ENCODE results near the gene ALLC.
A peak's percentile ranks its signal among the peaks of the same experiment; 100 is the strongest.
"Not testable (repeated sequence)": the region's sequence is repeated elsewhere in the genome, so short reads cannot be mapped to it uniquely, and the experiment has no call there.

The ALLC gene

GRCh38 chr2:3626812-3627499 is 31.0 kb upstream of the ALLC start:
- DNase-seq = no peak

- no peak for DNase-seq
Measured at GRCh38 chr2:3627500-3628100, 30.4 kb upstream of the ALLC start.

GRCh38 chr2:3628241-3628679 is 29.7 kb upstream of the ALLC start:
- DNase-seq = no peak

GRCh38 chr2:3628800-3629199 is 29.2 kb upstream of the ALLC start:
- peak; percentile 95 for DNase-seq

- DNase-seq = no peak
Measured at GRCh38 chr2:3630631-3631030, 27.4 kb upstream of the ALLC start.

GRCh38 chr2:3631161-3631850 is 26.7 kb upstream of the ALLC start:
- DNase-seq = no peak

GRCh38 chr2:3631851-3632659 is 25.9 kb upstream of the ALLC start:
- no peak for DNase-seq

DNA sequence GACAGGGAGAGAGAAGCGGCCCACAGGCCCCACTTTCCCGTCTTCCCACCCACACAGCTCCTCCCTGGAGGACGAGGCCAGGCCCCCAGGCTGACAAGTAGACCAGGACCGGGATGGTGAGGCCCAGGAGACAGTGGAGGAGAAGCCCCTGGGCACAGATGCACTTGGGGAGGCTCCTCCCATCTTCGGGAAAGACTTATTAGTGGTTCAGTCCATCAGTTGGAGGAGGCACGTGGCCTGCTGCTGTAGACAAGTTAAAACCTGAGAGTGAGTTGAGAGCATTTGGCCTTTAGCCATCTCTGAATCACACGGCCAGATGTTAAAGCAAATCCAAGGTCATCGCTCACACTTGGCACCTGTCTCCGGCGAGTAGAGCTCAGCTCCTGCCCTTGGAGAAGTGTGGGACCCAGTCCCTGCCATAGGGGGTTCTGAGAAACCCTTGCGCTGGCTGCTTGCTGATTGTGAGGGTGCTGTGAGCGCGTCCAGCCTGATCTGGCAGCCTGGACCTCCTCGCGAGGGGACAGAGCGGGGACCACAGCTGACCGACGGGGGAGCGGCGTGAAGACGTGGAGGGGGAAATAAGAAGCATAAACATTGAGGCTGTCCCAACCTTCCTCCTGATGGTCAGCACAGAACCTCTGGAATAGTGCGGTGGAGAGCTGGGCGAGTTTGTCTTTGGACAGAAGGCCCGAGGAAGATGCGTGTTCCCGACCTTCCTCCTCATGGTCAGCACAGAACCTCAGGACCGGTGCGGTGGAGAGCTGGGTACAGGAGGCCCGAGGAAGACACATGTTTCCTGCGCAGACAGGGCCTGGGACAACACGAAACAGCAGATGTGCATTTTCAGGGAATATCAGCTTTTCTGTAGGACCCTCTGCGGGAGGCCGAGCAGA is 24.7 kb upstream of the ALLC start:
- DNase-seq = peak; percentile 78

GRCh38 chr2:3633982-3634595 is 23.9 kb upstream of the ALLC start:
- DNase-seq = no peak

DNA sequence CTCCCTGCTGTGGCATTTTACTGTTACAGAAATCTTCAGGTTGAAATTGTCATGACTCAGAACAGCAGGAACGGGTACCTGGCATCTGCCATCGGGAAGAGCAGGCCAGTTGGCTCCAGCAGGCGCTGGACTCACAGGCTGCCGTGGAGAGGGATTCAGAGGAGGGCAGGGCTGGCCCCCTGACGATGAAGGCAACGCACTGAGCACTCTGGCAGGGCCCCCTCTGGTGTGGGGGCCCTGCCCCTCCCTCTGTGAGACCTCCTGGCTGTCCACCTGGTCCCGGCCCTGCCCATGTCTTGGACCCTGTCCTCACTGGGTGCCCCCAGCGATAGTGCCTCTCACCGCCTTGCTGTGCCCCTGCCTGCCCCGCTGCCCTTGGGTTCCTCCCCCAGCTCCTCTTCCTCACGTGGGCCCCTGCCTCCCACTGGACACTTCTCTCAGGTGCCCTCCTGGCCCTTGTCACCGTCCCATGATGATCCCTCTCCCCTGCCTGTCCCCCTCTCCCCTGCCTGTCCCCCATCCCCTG is 23.3 kb upstream of the ALLC start:
- no peak for DNase-seq

DNA sequence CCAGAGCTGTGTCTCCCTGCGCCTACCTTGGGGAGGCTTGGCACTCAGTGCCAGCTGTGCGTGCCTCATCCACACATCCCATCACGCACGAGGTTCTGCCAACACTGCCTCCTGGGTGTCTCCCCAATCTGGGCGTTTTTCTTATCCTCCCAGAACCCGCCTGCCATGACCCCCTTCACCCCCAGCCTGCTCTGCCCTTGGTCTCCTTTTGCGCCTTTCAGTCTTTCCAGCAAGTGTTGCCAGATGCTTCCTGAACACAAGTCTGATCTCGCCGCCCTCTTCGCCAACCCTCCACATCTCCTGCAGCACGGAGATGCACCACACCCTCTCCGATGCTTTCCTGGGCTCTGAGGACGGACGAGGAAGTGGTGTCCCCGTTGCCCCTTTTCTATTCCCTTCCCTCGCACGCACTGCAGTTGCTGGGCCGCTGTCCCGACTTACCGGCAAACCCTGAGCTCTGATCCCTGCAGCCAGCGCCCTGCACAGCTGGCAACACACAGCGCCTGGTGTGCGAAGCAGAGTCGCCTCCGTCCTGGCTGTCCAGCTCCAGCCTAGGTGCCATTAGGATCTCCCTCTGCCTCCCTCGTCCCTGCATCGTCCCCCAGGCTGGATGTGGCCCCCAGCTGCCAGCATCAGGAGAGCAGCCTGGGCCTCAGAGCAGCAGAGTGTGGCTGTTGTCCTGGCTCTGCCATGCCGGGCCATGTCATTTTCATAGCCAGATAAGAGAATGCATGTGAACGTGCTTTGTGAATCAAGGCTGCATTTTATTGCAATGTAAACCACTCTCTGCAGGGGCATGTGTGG is 22.6 kb upstream of the ALLC start:
- DNase-seq = no peak

DNA sequence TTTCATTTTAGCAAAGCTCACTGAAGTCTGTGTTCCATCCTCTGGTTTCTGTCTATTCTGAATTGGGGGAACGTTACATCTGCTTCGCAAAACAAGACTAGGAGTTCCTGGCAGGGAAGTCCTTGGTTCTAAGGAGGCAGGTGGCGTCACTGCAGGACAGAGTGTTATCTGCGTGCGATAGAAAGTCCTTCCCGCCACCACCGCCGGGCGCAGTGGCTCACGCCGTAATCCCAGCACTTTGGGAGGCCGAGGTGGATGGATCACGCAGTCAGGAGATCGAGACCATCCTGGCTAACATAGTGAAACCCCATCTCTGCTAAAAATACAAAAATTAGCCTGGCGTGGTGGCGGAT is 22.0 kb upstream of the ALLC start:
- DNase-seq = not testable (repeated sequence)

GRCh38 chr2:3636586-3637310 is 21.3 kb upstream of the ALLC start:
- DNase-seq = no peak

GRCh38 chr2:3637311-3637675 is 20.7 kb upstream of the ALLC start:
- no peak for DNase-seq

DNA sequence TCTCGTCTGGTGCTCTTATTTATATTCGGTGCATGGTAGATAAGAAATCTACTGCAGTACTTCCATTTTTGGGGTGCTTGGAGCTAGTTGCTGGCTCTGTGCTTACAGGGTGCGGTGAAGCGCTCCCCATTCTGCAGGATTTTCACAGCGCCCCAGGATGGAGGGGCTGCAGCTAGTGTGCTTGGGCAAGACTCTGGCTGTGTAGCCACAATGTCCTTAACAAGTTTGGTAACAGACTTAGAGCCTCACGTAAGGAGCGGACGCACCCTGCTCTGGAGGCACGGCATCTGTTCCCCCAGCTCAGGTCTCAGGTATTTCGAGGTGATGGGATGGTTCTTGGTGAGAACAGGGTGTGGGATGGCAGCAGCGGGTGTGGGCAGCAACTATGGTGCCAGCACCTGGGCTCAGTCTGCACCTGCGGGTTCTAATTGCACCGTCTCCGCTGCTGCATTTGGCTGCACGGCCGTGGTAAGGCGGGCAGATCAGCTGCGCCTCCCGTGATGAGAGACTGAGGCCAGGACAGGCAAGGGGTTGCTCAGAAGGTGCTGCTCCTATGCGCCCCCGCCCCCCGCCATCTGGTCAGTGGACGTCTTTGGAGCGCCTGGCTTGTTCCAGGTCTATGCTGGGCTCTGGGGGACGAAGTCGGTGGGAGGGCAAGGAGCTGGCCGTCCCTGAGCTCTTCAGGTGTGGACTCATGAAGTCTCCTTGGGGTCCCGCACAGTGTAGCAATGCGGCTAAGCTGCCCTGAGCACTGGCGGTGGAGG is 20.1 kb upstream of the ALLC start:
- DNase-seq = no peak

- DNase-seq = no peak
Measured at GRCh38 chr2:3638456-3638810, 19.6 kb upstream of the ALLC start.

DNA sequence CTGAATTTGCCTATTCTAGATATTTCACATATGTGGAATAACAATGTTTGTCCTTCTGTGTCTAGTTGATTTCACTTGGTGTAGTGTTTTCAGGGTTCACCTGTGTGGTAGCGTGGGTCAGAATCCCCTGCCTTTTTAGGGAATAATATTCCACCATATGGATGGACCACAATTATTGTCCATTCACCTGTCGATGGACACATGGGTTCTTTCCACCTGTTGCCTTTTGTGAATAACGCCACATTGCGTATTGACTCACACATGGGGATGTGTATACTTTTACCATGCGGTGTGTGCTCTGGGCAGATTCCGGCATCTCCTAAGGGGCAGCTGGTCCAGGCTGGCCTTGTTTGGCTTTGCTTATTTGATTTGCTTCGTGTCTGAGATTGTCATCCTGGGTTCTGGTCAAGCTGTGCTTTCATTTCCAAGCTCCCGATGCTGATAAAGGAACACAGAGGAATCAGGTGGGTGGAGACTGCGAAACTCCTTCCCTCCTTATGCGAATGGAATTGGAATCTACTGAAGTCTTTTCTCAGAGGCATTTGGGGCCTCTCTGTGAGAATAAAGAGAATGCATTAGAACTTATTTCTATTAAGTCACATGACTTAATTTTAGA is 18.9 kb upstream of the ALLC start:
- DNase-seq = no peak

DNA sequence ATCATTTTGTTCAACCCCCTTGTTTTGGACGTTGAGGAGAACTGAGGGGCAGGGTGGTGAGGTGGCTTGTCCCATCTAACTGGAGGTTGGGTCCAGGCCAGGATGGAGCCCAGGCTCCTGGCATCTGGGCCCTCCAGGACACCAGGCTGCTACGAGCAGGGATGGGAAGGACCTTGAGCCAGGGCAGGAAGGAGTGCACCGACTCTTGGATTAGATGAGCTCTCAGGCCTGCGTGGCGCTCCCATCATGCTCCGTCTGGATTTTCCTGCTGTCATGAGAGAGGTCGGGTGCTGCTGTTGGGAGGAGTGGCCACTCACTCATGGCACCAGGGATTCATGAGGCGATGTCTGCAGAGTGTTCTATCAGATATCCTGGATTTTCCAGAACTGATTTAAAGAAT is 18.3 kb upstream of the ALLC start:
- DNase-seq = no peak

- DNase-seq = no peak
Measured at GRCh38 chr2:3641181-3641580, 16.8 kb upstream of the ALLC start.

Data from NCI-H524 treated with DMSO at 0.1 percent for 48 hours (cell line).